GM10266 (cell line): ENCODE results near the gene MGAT4A.
"Not testable (repeated sequence)": the region's sequence is repeated elsewhere in the genome, so short reads cannot be mapped to it uniquely, and the experiment has no call there.

Experiments used
- DNase-seq: peaks from one replicate; pipeline ENCODE4 v3.0.0; 2012; ENCODE audit errors: extremely low spot score
- CTCF ChIP-seq: IDR thresholded peaks from 2 replicates; pipeline ENCODE4 v1.5.1; 2012; ENCODE audit warnings: mild to moderate bottlenecking, low read depth; ENCODE audit not compliant: control insufficient read depth, insufficient read depth; ENCODE audit errors: missing control alignments

Gene MGAT4A

GRCh38 chr2:98674233-98674964 lies 56.5 kb downstream of the MGAT4A start:
- DNase-seq: no peak
- no peak for TF ChIP-seq CTCF

GRCh38 chr2:98669675-98670074 lies 61.3 kb downstream of the MGAT4A start:
- no peak for TF ChIP-seq CTCF
- no peak for DNase-seq

- TF ChIP-seq CTCF: no peak
- DNase-seq: no peak
Measured at GRCh38 chr2:98665677-98666076, 65.3 kb downstream of the MGAT4A start.

GRCh38 chr2:98664323-98664722 lies 66.6 kb downstream of the MGAT4A start:
- no peak for DNase-seq
- TF ChIP-seq CTCF: no peak

- no peak for TF ChIP-seq CTCF
Measured at GRCh38 chr2:98663511-98664090, 67.3 kb downstream of the MGAT4A start.

GRCh38 chr2:98659491-98659840 lies 71.5 kb downstream of the MGAT4A start:
- not testable (repeated sequence) for DNase-seq

More at GRCh38 chr2:98663511-98664090, 67.3 kb downstream of the MGAT4A start:
- no peak for DNase-seq

GRCh38 chr2:98658816-98659490 lies 72.0 kb downstream of the MGAT4A start:
- DNase-seq: no peak
- no peak for TF ChIP-seq CTCF

- DNase-seq: no peak
- TF ChIP-seq CTCF: no peak
Measured at GRCh38 chr2:98656800-98657199, 74.1 kb downstream of the MGAT4A start.
